HG03432 (cell line): ENCODE measurements around the gene ATP8B4.
A peak's percentile ranks its signal among the peaks of the same experiment; 100 is the strongest.
"Not testable (repeated sequence)": the region's sequence is repeated elsewhere in the genome, so short reads cannot be mapped to it uniquely, and the experiment has no call there.

Experiments used
- ATAC-seq: cut with Tn5 transposase; IDR thresholded peaks from one replicate; pipeline ENCODE4 v1.9.1; 2021; ENCODE audit warnings: mild to moderate bottlenecking, moderate library complexity; ENCODE audit not compliant: unreplicated experiment

The ATP8B4 gene

DNA sequence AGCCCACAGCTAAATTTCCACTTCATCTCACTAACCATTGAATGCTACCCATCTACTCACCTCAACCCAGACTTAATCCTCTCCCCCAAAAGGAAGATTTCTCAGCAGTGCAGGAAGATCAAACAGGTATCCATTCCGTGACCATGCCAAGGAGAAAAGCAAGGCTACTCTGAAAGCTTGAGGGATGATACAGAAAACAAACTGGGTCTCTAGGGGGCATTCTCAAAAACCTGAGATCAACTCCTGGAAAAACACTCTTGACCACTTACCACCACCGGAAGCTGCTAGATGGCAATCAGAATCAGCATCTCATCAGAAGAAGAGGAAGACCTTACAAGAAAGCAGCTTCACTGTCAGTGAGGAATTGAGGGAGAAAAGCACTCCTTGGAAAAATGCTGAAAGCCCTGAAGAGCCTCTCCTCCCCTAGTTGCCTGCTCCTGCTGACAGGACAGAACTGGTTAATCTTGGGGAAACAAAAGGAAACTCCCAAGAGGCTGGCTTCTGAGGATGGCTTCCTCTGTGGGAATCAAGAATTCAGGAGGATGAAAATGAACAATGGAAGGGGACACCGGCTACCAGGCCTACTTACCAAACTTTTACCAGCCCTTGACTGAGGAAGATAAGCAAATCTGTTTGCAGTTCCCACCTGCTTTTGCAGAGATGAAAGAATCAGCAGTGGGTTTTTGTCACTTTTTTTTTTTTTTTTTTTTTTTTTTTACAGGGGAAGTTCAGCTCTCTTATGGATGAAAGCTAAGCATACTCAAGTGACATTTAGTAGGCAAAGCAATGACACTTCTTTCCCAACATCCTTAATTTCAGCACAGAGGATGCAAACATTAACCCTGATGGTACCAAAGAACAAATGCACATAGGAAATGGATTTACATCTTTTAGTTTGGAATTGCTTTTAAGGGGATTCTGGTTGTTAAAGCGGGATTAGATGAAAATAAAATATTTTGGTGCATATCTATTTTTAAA, at the start of gene ATP8B4:
TSS of gene ATP8B4 (minus strand) at position 171 of the 978 bp plus-strand sequence. CDS start 12,267 bp downstream, outside the sequence.
- no peak for ATAC-seq

GRCh38 chr15:50168379-50168778, 49.3 kb upstream of the ATP8B4 start:
- ATAC-seq = no peak

GRCh38 chr15:50167110-50167509, 48.1 kb upstream of the ATP8B4 start:
- ATAC-seq = no peak

- no peak for ATAC-seq
Observed at GRCh38 chr15:50166216-50166615, 47.2 kb upstream of the ATP8B4 start.

DNA sequence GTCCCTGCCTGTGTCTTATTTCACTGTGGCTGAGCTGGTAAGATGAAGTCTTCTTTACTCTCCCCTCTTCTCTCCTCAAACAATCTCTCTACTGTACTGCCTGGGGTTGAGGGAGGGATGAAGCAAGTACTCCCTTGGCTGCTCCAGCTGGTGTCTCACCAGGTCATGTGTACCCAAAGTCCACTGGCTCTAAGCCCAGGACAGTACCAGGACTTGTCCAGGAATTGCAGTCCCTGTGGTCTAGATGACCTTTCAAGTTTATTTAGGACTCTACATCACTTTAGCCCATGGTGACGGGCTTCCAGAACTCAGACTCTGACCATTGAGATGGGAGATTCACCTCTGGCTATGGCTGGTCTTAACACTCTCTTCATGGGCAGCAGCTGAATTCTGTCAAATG, 45.4 kb upstream of the ATP8B4 start:
- no peak for ATAC-seq

- ATAC-seq = no peak
Observed at GRCh38 chr15:50163719-50164410, 44.8 kb upstream of the ATP8B4 start.

GRCh38 chr15:50162969-50163718, 44.1 kb upstream of the ATP8B4 start:
- no peak for ATAC-seq

DNA sequence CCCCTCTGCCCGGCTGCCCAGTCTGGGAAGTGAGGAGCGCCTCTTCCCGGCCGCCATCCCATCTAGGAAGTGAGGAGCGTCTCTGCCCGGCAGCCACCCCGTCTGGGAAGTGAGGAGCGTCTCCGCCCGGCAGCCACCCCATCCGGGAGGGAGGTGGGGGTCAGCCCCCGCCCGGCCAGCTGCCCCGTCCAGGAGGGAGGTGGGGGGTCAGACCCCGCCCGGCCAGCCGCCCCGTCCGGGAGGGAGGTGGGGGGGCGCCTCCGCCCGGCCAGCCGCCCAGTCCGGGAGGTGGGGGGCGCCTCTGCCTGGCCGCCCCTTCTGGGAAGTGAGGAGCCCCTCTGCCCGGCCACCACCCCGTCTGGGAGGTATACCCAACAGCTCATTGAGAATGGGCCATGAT, 39.2 kb upstream of the ATP8B4 start:
- ATAC-seq = not testable (repeated sequence)

GRCh38 chr15:50151476-50151875, 32.4 kb upstream of the ATP8B4 start:
- ATAC-seq = no peak

DNA sequence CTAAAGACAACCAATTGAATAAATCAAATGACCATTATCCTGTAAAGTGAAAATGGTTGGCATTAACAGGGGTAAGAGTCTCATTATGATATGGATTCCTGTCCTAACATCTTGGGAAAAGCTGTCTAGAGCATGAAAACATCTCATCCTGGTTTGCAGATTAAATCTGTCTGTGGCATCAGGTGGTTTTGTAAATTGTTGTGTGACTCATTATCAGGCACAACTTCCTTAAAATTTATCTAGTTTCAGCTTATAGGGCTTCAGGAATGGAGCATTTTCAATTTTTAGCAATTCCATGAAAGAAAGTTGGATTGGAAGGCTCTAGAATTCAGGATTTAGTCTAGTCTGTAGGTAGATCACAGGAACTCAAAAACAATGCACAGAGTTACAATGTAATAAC, 31.8 kb upstream of the ATP8B4 start:
- no peak for ATAC-seq

DNA sequence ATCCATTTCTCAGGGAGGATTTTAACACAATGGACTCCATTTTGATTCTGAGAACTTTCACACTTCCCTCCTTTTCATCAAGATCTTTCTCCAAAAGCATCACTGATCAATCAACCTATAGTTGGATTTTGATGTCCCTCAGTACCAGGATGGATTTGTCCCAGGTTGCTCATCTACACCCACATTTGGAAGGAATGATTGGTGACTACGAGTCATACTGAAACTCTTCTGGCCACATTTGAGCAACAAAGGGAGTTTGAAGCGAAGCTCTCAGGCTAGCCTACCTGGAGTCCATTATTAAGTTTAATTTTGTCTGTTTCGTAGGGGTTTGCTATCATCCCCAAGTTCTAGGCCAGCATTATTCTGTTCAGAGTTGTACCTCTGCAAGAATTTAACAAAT, 31.3 kb upstream of the ATP8B4 start:
- ATAC-seq = no peak

DNA sequence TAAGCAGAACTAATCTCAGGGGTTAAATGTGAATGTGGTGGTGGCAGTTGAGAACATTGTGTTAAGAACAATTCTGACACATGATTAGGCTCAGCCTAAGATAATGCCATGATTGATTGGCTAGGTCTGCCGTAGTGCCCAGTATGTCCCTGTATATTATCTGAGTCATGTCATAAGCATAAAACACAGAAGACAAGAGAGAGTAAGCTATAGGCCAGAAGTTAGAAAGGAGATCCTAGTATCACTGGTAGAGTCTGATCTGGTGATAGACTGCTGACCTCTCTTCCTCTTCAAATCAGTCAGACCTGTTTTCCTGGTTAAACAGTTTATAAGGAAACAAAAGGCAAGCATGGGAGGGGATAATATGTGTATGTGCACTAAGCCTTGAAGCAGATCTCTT, 30.1 kb upstream of the ATP8B4 start:
- ATAC-seq = no peak

DNA sequence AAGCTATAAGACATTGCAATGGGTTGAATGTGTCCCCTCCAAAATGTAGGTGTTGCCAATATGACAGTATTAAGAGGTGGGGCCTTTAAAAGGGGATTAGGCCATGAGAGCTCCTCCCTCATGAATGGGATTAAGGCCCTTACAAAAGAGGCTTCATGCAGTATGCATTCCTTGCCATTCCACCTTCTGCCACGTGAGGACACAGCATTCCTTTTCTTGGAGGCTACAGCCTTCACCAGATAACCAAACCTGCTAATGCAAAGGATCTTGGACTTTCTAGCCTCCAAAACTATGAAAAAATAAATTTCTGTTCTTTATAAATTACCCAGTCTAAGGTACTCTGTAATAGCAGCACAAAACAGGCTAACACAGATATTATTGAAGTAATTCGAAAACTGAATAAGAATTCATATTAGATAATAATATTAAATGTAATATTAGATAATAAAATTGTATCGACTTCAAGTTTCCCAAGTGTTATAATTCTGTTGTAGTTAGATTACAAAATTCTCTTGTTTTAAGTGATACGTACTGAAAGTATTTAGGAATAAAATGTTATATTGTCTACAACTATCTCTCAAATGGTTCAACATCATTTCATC, 29.4 kb upstream of the ATP8B4 start:
- ATAC-seq = no peak

GRCh38 chr15:50146632-50147031, 27.6 kb upstream of the ATP8B4 start:
- no peak for ATAC-seq

GRCh38 chr15:50145451-50145872, 26.4 kb upstream of the ATP8B4 start:
- peak; percentile 48 for ATAC-seq

- ATAC-seq = no peak
Observed at GRCh38 chr15:50144341-50145120, 25.5 kb upstream of the ATP8B4 start.

GRCh38 chr15:50143255-50143860, 24.3 kb upstream of the ATP8B4 start:
- ATAC-seq = no peak

DNA sequence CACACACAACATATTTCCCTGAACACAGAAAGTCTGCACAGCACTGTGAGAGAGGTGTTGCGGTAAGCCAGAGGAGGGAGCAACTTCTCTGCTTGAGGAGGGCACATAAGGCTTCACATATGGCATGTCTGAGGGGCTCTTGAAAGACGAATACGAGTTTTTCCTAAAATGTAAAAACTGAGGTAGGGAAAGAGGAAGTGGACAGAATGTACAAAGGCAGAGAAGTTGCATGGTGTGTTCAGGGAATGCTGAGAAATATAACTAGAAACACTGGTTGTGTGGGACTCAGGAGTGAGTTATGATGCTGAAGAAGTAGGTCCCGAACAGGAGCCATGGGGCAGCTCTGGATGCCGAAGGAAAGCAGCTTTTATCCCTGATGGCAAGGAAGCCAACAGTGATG, 22.8 kb upstream of the ATP8B4 start:
- no peak for ATAC-seq

DNA sequence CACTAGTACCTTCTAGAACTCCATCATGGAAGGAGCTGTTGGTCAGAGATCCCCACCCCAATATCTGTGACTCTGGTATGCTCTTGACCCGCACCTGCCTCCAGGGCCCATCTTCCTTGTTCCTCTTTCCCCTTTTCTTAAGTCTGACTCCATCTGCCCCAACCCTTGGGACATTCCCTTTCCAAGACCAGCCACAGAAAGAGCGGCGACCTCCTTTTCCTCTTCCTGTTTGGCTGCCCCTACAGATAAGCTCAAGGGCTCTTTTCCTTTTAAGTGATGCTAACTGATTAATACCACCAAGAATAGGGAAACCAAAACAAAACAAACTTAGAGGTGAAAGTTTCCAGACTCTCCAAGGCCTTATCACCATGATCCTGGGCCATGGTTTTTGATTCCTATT, 21.9 kb upstream of the ATP8B4 start:
- no peak for ATAC-seq

DNA sequence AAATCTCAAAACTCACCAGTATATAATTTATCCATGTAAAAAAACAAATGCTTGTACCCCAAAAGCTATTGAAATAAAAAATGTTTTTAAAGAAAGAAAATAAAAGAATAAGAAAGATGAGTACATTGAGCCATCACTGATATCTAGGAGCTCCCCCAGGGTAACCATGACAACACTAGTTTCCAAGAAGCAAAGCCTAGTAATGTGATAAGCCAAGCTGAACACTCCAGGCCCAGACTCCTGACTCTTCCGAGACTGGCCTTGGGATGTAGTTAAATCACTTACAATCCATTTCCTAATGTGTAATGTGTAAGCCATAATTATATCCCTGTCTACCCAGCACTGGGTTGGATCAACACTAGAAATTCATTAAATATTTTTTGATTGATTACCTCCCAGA, 21.1 kb upstream of the ATP8B4 start:
- no peak for ATAC-seq
